GM18907 (cell line): ENCODE results near the gene ABHD14A.
"Not testable (repeated sequence)": the region's sequence is repeated elsewhere in the genome, so short reads cannot be mapped to it uniquely, and the experiment has no call there.

Experiments used
- ATAC-seq: cut with Tn5 transposase; IDR thresholded peaks from one replicate; pipeline ENCODE4 v1.9.1; 2021; ENCODE audit warnings: mild to moderate bottlenecking, moderate library complexity; ENCODE audit not compliant: unreplicated experiment

ABHD14A gene

GRCh38 chr3:51974963-51975851 is at the start of gene ABHD14A:
ABHD14A (plus strand) TSS chr3:51975064; CDS start chr3:51975136, 72 bp downstream.
- ATAC-seq: peak; percentile 54

GRCh38 chr3:51927061-51927977 is 47.5 kb upstream of the ABHD14A start:
- ATAC-seq: no peak

DNA sequence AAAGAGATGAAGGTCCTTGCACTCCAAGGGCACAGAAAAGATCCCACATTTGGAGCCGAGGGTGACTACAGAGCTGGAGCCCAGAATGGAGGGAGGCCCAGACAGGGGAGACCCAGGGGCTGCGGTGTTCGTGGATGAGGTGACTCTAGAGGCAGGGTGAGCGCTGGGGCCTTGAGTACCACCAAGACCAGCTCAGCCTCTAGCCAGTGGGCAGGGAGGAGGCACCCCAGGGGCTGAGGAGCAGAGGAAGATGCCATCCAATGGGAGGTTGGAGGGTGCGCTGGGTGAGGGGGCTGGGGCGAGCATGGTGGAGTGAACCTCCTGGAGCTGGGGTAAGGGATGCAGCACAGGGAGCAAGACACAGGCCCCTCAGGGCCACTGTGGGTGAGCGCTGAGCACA is 46.4 kb upstream of the ABHD14A start:
- ATAC-seq: no peak

GRCh38 chr3:51928981-51929380 is 45.9 kb upstream of the ABHD14A start:
- ATAC-seq: not testable (repeated sequence)

DNA sequence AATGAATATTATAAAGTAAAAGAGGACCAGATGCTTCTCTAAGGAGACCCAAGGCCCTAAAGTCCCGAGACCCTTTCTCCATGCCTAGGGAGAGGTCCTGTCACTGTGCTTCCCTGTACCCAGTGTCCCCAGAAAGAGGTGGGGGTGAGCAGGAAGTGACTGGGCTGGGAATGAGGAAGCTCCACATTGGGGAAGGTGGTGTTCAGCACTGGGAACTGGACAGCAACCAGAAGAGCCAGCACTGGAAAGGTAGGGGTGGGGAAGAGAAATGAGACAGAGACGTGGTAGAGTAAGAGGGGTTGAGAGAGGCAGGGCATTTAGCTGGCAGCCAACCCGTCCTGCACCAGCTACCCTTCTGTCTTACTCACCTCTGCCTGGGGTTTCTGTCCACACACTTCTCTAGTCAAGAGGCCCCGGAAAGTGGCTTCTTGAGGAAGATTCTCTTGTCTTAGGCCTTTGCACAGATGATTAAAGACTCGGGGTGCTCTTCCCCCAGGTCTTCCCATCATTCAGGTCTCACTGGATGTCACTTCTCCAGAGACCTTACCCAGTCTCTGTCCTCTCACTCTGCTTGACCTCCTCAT is 45.4 kb upstream of the ABHD14A start:
- no peak for ATAC-seq

DNA sequence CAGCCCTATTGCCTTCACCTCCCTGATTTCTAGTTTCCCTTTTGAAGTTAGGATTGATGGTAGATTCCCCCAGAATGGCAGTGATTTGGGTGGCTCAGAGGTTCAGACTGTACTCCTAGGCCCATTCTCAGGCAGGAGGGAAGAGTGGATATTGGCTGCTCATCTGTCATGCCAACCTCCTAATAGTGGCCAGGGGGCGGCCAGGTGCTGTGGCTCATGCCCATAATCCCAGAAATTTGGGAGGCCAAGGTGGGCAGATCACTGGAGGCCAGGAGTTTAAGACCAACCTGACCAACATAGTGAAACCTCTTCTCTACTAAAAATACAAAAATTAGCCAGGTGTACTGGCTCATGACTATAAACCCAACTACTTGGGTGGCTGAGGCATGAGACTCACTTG is 44.4 kb upstream of the ABHD14A start:
- no peak for ATAC-seq

- no peak for ATAC-seq
These were observed 43.1 kb upstream of the ABHD14A start for GRCh38 chr3:51931756-51932155.

GRCh38 chr3:51932471-51933370 is 42.1 kb upstream of the ABHD14A start:
- no peak for ATAC-seq

GRCh38 chr3:51933471-51934138 is 41.3 kb upstream of the ABHD14A start:
- no peak for ATAC-seq

GRCh38 chr3:51934139-51934850 is 40.6 kb upstream of the ABHD14A start:
- ATAC-seq: no peak

DNA sequence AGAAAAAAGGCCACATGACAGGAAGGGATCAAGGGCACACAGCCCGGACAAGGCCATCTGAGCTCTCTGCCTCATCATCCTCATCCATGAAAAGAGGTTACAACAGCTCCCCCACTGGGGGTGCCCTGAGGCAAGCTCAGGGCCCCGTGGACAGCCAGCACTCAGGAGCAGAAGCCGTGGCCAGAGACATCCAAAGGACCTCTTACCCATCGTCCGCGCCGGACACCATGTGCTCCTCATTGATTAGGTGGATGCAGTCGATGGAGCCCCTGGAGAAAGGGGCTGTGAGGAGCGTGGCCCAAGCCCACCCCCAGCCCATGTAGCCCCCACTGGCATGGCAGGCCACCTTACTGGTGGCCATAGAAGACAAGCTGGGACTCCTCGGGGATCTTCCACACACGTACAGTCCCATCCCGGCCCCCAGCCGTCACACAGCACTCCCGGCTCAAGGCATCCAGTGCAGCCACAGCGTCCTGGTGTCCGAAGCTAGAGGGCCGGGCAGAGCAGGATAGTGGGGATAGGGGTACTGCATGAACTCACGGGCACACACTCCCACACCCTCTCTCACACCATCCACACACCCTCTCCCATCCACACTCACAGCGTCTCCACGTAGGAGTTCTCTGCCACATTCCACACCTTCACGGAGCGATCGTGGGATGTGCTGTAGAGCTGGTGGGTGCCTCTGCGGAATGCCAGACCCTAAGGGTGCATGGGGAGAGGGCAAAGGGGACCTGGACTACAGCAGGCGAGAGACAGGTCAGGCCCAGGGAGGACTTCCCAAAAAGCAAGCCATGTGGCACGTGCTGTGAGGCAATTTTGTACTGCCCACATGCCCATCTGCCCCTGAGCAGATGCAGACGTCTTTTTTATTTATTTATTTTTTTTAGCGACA is 39.6 kb upstream of the ABHD14A start:
- no peak for ATAC-seq

- no peak for ATAC-seq
These were observed 38.7 kb upstream of the ABHD14A start for GRCh38 chr3:51935886-51936755.

GRCh38 chr3:51937014-51937413 is 37.9 kb upstream of the ABHD14A start:
- no peak for ATAC-seq

GRCh38 chr3:51937611-51938450 is 37.0 kb upstream of the ABHD14A start:
- ATAC-seq: no peak

GRCh38 chr3:51938780-51939425 is 36.0 kb upstream of the ABHD14A start:
- no peak for ATAC-seq
